ENCODE data around the gene ZC2HC1B.

Gene ZC2HC1B

DNA sequence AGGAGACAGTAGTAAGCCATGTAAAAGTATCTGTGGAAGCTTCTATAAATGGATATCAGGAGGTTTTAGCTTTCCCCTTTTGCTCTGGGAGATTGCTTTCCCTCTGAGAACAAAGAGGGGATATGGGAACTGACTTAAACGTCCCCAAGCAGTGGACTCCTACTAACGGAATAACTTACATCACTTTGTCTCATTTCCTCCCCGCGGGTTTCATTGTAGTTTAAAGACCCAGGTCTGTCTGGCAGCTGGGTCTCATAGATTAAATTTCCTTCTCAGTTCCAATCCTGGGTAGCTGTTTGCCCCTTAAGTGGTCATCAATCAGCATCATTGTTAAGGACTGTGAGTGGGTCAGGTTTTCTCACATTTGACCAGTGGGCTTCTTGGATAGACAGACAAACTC, 75.1 kb downstream of the ZC2HC1B start:
- Mint-ChIP-seq H3K27me3 (ENCODE audit: low read depth) (peaks cover 4% of the 10 kb centered on the region), H3K36me3 (ENCODE audit: low read depth) (no peaks in the 10 kb centered on the region), H3K4me3 (no peak overlapping the region), H3K9me3 (peaks cover under 1% of the 10 kb centered on the region), H3K27ac (peak overlapping the region in 1 of 3 experiments; percentile 8), H3K4me1 (peaks cover 24% of the 10 kb centered on the region)
- TF ChIP-seq, protein P1, sequence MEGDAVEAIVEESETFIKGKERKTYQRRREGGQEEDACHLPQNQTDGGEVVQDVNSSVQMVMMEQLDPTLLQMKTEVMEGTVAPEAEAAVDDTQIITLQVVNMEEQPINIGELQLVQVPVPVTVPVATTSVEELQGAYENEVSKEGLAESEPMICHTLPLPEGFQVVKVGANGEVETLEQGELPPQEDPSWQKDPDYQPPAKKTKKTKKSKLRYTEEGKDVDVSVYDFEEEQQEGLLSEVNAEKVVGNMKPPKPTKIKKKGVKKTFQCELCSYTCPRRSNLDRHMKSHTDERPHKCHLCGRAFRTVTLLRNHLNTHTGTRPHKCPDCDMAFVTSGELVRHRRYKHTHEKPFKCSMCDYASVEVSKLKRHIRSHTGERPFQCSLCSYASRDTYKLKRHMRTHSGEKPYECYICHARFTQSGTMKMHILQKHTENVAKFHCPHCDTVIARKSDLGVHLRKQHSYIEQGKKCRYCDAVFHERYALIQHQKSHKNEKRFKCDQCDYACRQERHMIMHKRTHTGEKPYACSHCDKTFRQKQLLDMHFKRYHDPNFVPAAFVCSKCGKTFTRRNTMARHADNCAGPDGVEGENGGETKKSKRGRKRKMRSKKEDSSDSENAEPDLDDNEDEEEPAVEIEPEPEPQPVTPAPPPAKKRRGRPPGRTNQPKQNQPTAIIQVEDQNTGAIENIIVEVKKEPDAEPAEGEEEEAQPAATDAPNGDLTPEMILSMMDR (IDR thresholded peaks at IDR 0.05; ENCODE audit: unreplicated experiment in 3 of 3) = no peak

DNA sequence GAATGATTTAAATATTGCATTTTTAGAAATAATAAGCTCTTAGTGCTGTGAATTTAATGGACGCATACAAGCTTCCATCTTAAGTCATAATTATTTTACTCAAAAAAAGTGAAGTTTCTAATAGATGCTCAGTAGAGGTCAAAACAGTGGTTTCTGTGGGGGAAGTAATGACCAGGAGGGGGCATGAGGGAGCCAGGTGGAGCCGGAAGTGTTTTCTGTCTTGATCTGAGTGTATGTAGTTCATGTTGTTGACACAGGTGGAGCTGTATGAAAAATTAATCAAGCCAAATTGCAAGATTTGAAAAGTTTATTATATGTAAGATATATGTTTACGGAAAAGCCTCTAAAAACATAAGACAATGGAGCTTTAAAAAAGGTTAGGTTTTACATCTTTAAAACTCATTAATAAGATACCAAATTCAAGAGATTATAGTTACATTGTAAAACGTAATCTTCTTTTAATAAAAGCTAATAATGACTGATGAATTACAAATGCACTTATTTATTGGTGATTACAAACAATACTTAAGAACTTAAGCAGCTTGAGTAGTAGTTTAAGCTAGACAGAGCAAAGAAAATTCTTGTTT, 75.8 kb downstream of the ZC2HC1B start:
- TF ChIP-seq, protein P1 (IDR thresholded peaks at IDR 0.05; ENCODE audit: unreplicated experiment in 3 of 3) = peak; percentile 70 to 75 (median 71)
- H3K27me3 Mint-ChIP-seq (ENCODE audit: low read depth) = peaks cover 4% of the 10 kb centered on the region
- no peak overlapping the region for H3K4me3 Mint-ChIP-seq
- peak overlapping the region in 1 of 3 experiments; percentile 5 for H3K27ac Mint-ChIP-seq
- H3K9me3 Mint-ChIP-seq = no peaks in the 10 kb centered on the region
- H3K36me3 Mint-ChIP-seq (ENCODE audit: low read depth) = no peaks in the 10 kb centered on the region
- peaks cover 20% of the 10 kb centered on the region for H3K4me1 Mint-ChIP-seq

DNA sequence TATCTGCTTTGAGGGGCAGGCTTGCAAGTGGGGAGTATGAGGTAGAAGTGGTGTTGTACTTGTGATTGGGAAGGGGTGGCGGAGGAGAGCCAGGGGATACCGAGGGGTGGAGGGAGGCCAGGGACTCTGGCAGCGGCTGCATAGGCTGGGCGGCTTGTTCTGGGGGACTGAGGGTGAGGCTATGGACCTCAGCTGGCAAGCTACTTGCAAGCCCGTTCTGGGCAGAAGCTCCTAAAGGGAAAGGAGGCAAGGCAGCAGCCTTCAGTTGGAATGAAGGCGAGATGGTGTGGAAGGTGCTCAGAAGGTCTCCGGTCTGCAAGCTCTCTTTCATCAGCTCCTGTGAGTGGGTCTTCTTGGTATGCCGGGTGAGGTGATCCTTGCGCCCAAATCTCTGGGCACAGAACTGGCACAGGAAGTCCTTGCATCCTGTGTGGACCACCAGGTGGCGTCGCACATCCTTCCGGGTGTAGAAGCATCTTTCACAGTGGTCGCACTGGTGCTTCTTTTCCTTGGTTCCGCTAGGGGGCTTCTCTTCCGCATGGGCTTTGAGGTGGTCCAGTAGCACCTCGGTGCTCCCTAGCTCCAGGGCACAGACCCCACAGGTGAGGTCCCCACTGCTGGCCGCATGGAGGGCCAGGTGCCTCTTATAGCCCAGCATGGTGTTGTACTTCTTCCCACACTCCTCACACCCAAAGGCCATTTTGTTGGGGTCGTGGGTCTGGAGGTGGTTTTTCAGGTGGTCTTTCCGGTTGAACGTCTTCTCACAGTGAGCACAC, 77.8 kb downstream of the ZC2HC1B start:
- Mint-ChIP-seq H3K36me3 (ENCODE audit: low read depth) (peaks cover 8% of the 10 kb centered on the region), H3K27ac (peak overlapping the region in 1 of 3 experiments; percentile 54), H3K4me3 (no peak overlapping the region), H3K4me1 (peaks cover 11% of the 10 kb centered on the region), H3K27me3 (ENCODE audit: low read depth) (peaks cover 4% of the 10 kb centered on the region), H3K9me3 (peaks cover under 1% of the 10 kb centered on the region)
- TF ChIP-seq, protein P1 (IDR thresholded peaks at IDR 0.05; ENCODE audit: unreplicated experiment in 3 of 3) = peak; percentile 54 to 65 (median 61)

DNA sequence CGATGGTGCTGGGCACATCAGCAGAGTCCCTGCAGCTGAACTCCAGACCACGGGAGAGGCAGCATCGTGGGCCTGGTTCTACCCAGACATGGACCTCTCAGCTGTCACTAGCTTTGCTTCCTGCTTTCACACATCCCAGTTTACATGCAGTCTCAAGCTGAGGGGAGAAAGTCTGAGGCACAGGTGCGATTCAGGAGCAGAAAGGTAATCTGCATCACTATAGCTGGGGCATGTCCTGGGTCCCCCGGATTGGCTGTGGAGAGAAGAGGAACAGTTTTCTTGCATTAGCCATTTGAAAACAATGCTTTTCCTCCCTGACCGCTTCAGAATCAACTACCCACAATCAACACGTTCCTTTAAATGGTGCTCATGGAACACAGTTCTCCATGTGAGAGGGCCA, 83.9 kb downstream of the ZC2HC1B start:
- Mint-ChIP-seq H3K9me3 (peaks cover 4% of the 10 kb centered on the region), H3K4me1 (peaks cover 7% of the 10 kb centered on the region), H3K36me3 (ENCODE audit: low read depth) (peaks cover 41% of the 10 kb centered on the region), H3K27me3 (ENCODE audit: low read depth) (no peaks in the 10 kb centered on the region), H3K27ac (no peak overlapping the region), H3K4me3 (no peak overlapping the region)
- TF ChIP-seq, protein P1 (IDR thresholded peaks at IDR 0.05; ENCODE audit: unreplicated experiment in 3 of 3) = no peak

GRCh38 chr6:143949535-143949934, 85.3 kb downstream of the ZC2HC1B start:
- Mint-ChIP-seq H3K27me3 (ENCODE audit: low read depth) (no peaks in the 10 kb centered on the region), H3K9me3 (peaks cover 4% of the 10 kb centered on the region), H3K4me3 (no peak overlapping the region), H3K4me1 (peaks cover 7% of the 10 kb centered on the region), H3K27ac (peak overlapping the region in 1 of 3 experiments; percentile 60), H3K36me3 (ENCODE audit: low read depth) (peaks cover 41% of the 10 kb centered on the region)
- TF ChIP-seq, protein P1 (IDR thresholded peaks at IDR 0.05; ENCODE audit: unreplicated experiment in 3 of 3) = no peak
